GM12878 (cell line): Measurements from ENCODE around the gene IZUMO1. TPM values are rescaled to one million over a fixed set of nuclear protein-coding genes. Genes with fewer than 3 reads are reported as not detected.

Source experiments
- BRCA1 ChIP-seq: IDR thresholded peaks from 2 replicates; pipeline ENCODE4 v1.6.1; 2011; ENCODE audit warnings: low read depth, low read length, improper control_type of control experiment
- CBX3 ChIP-seq: fragments of 200-600 bp; sonication (generic); IDR thresholded peaks from 2 replicates; pipeline ENCODE4 v1.6.1; 2016; ENCODE audit warnings: low read depth, borderline replicate concordance
- CHD4 ChIP-seq: fragments of 200-600 bp; sonication (generic); IDR thresholded peaks from 2 replicates; pipeline ENCODE4 v1.6.1; 2016; ENCODE audit warnings: mild to moderate bottlenecking
- EED ChIP-seq: sonication (generic); IDR thresholded peaks from 2 replicates; pipeline ENCODE4 v1.6.1; 2016; ENCODE audit warnings: antibody characterized with exemption, low read depth
- HCFC1 ChIP-seq: fragments of 150-350 bp; IDR thresholded peaks from 2 replicates; pipeline ENCODE4 v1.6.1; 2014; ENCODE audit warnings: low read length
- HDAC2 ChIP-seq: fragments of 200-600 bp; sonication (generic); IDR thresholded peaks from 2 replicates; pipeline ENCODE4 v1.6.1; 2017
- MEF2B ChIP-seq: fragments of 450-650 bp; IDR thresholded peaks from 2 replicates; pipeline ENCODE4 v1.6.1; 2018; ENCODE audit warnings: mild to moderate bottlenecking, moderate library complexity; ENCODE audit not compliant: partially characterized antibody, poor library complexity, severe bottlenecking
- MXI1 ChIP-seq: fragments of 150-350 bp; IDR thresholded peaks from 2 replicates; pipeline ENCODE4 v1.6.1; 2011; ENCODE audit warnings: low read depth, mild to moderate bottlenecking, inconsistent platforms, low read length, improper control_type of control experiment
- NFYB ChIP-seq: IDR thresholded peaks from 2 replicates; pipeline ENCODE4 v1.6.1; 2011; ENCODE audit warnings: low read depth, mild to moderate bottlenecking, low read length, improper control_type of control experiment, moderate library complexity; ENCODE audit not compliant: insufficient read depth
- NR2C2 ChIP-seq: IDR thresholded peaks from 2 replicates; pipeline ENCODE4 v1.6.1; 2011; ENCODE audit warnings: borderline replicate concordance, low read depth; ENCODE audit not compliant: control insufficient read depth, insufficient read length
- RUNX3 ChIP-seq: IDR thresholded peaks from 2 replicates; pipeline ENCODE4 v1.6.1; 2012; ENCODE audit warnings: low read length, inconsistent platforms
- SMARCA5 ChIP-seq: fragments of 450-650 bp; IDR thresholded peaks from 2 replicates; pipeline ENCODE4 v1.6.1; 2017; ENCODE audit warnings: mild to moderate bottlenecking
- TCF3 ChIP-seq: IDR thresholded peaks from 2 replicates; pipeline ENCODE4 v1.6.1; 2012; ENCODE audit warnings: low read depth, mild to moderate bottlenecking, low read length, borderline replicate concordance; ENCODE audit not compliant: insufficient read depth
- YBX1 ChIP-seq: fragments of 450-650 bp; IDR thresholded peaks from 2 replicates; pipeline ENCODE4 v1.6.1; 2016; ENCODE audit warnings: antibody characterized with exemption
- ZNF384 ChIP-seq: IDR thresholded peaks from 2 replicates; pipeline ENCODE4 v1.6.1; 2012; ENCODE audit warnings: low read depth, mild to moderate bottlenecking, low read length, improper control_type of control experiment, borderline replicate concordance
- polyA plus RNA-seq, 11 experiments: library from polyadenylated mRNA; depleted of rRNA in 4 of 11; unstranded in 6 of 11; stranded (reverse) in 5 of 11; fragments of >200 nt; fragmentation: Nextera tagmentation in 4 of 11; fragmentation: Illumina TruSeq in 1 of 11; extraction: Ambion mirVana in 4 of 11; extraction: Trizol in 1 of 11; gene quantifications; 1 replicate in 1 of 11; 2 replicates in 10 of 11; pipeline versions ENCODE4 v1.2.1 to v1.2.3, GENCODE V29; 2011 to 2016; ENCODE audit warnings: inconsistent platforms in 2 of 11, missing spikeins in 2 of 11, low read depth in 1 of 11
- total RNA-seq, 4 experiments: library from RNA; depleted of rRNA in 3 of 4; stranded (reverse); fragments of >200 nt in 3 of 4; fragmentation: Illumina TruSeq in 1 of 4; extraction: Trizol in 1 of 4; gene quantifications; 2 replicates each; pipeline versions ENCODE4 v1.2.1 to v1.2.3, GENCODE V29; 2013 to 2021
- TF ChIP-seq, protein P1 (sequence below): fragments of 450-650 bp; IDR thresholded peaks from 2 replicates; pipeline ENCODE4 v1.6.1; 2017; ENCODE audit warnings: antibody characterized with exemption, mild to moderate bottlenecking, moderate library complexity
- TF ChIP-seq, protein P2 (sequence below): fragments of 450-650 bp; IDR thresholded peaks from 2 replicates; pipeline ENCODE4 v1.6.1; 2014; ENCODE audit warnings: mild to moderate bottlenecking
- TF ChIP-seq, protein P3 (sequence below): fragments of 450-650 bp; IDR thresholded peaks from 2 replicates; pipeline ENCODE4 v1.6.1; 2016; ENCODE audit warnings: mild to moderate bottlenecking, moderate library complexity, borderline replicate concordance
- TF ChIP-seq, protein P4 (sequence below): fragments of 150-350 bp; IDR thresholded peaks from 2 replicates; pipeline ENCODE4 v1.6.1; 2016; ENCODE audit warnings: low read depth, low read length

Gene IZUMO1
- total and polyA plus RNA-seq, 10 of the 15 experiments (the other 5 are each of a cell fraction or from before 2014, with no cell fraction given) = not detected

DNA sequence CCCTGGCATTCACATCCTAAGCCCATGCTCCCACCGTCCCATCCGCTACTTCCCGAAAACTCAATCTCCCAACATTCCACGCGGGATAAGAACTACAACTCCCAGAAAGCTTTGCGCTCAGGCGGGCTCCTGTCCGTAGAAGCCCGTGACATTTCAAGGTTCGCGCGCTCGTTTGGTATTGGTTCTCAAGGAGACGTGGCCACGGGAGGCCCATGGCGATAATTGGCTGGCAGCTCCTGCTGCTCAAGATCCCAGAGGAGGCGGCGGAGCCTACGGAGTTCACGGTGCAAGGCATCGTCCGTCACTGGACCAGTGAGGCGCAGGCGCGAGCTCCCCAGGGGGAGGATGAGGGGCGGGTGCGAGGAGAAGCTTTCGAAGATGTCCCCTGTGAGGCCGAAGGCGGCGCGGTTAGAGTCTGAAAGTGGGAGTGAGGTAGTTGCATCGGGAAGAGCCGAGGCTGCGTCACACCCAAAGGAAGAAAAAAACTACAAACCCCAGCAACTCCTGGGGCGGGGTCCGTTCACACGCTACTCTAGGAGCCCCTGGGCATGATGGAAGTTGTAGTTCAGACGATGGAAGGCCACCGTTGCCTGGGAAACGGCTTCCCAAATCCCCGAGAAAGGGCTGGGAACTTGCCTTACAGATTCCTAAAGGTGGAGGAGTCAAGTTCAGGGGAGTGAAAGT, 26.0 kb downstream of the IZUMO1 start (continued):
- TF ChIP-seq MXI1 (peak; percentile 49), BRCA1 (no peak), HCFC1 (peak; percentile 96), CBX3 (no peak), TCF3 (no peak), EED (no peak; the same call in 1 of the 2 replicates), RUNX3 (no peak), ZNF384 (no peak), CHD4 (no peak), MEF2B (no peak), HDAC2 (no peak), NR2C2 (no peak), NFYB (peak; percentile 99), SMARCA5 (no peak; the same call in 1 of the 2 replicates), YBX1 (no peak)
- TF ChIP-seq, protein P1, sequence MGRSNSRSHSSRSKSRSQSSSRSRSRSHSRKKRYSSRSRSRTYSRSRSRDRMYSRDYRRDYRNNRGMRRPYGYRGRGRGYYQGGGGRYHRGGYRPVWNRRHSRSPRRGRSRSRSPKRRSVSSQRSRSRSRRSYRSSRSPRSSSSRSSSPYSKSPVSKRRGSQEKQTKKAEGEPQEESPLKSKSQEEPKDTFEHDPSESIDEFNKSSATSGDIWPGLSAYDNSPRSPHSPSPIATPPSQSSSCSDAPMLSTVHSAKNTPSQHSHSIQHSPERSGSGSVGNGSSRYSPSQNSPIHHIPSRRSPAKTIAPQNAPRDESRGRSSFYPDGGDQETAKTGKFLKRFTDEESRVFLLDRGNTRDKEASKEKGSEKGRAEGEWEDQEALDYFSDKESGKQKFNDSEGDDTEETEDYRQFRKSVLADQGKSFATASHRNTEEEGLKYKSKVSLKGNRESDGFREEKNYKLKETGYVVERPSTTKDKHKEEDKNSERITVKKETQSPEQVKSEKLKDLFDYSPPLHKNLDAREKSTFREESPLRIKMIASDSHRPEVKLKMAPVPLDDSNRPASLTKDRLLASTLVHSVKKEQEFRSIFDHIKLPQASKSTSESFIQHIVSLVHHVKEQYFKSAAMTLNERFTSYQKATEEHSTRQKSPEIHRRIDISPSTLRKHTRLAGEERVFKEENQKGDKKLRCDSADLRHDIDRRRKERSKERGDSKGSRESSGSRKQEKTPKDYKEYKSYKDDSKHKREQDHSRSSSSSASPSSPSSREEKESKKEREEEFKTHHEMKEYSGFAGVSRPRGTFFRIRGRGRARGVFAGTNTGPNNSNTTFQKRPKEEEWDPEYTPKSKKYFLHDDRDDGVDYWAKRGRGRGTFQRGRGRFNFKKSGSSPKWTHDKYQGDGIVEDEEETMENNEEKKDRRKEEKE = no peak
- TF ChIP-seq, protein P2, sequence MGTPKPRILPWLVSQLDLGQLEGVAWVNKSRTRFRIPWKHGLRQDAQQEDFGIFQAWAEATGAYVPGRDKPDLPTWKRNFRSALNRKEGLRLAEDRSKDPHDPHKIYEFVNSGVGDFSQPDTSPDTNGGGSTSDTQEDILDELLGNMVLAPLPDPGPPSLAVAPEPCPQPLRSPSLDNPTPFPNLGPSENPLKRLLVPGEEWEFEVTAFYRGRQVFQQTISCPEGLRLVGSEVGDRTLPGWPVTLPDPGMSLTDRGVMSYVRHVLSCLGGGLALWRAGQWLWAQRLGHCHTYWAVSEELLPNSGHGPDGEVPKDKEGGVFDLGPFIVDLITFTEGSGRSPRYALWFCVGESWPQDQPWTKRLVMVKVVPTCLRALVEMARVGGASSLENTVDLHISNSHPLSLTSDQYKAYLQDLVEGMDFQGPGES = peak; percentile 84
- TF ChIP-seq, protein P3, sequence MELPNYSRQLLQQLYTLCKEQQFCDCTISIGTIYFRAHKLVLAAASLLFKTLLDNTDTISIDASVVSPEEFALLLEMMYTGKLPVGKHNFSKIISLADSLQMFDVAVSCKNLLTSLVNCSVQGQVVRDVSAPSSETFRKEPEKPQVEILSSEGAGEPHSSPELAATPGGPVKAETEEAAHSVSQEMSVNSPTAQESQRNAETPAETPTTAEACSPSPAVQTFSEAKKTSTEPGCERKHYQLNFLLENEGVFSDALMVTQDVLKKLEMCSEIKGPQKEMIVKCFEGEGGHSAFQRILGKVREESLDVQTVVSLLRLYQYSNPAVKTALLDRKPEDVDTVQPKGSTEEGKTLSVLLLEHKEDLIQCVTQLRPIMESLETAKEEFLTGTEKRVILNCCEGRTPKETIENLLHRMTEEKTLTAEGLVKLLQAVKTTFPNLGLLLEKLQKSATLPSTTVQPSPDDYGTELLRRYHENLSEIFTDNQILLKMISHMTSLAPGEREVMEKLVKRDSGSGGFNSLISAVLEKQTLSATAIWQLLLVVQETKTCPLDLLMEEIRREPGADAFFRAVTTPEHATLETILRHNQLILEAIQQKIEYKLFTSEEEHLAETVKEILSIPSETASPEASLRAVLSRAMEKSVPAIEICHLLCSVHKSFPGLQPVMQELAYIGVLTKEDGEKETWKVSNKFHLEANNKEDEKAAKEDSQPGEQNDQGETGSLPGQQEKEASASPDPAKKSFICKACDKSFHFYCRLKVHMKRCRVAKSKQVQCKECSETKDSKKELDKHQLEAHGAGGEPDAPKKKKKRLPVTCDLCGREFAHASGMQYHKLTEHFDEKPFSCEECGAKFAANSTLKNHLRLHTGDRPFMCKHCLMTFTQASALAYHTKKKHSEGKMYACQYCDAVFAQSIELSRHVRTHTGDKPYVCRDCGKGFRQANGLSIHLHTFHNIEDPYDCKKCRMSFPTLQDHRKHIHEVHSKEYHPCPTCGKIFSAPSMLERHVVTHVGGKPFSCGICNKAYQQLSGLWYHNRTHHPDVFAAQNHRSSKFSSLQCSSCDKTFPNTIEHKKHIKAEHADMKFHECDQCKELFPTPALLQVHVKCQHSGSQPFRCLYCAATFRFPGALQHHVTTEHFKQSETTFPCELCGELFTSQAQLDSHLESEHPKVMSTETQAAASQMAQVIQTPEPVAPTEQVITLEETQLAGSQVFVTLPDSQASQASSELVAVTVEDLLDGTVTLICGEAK = peak; percentile 62; the same call in 1 of the 2 replicates
- TF ChIP-seq, protein P4, sequence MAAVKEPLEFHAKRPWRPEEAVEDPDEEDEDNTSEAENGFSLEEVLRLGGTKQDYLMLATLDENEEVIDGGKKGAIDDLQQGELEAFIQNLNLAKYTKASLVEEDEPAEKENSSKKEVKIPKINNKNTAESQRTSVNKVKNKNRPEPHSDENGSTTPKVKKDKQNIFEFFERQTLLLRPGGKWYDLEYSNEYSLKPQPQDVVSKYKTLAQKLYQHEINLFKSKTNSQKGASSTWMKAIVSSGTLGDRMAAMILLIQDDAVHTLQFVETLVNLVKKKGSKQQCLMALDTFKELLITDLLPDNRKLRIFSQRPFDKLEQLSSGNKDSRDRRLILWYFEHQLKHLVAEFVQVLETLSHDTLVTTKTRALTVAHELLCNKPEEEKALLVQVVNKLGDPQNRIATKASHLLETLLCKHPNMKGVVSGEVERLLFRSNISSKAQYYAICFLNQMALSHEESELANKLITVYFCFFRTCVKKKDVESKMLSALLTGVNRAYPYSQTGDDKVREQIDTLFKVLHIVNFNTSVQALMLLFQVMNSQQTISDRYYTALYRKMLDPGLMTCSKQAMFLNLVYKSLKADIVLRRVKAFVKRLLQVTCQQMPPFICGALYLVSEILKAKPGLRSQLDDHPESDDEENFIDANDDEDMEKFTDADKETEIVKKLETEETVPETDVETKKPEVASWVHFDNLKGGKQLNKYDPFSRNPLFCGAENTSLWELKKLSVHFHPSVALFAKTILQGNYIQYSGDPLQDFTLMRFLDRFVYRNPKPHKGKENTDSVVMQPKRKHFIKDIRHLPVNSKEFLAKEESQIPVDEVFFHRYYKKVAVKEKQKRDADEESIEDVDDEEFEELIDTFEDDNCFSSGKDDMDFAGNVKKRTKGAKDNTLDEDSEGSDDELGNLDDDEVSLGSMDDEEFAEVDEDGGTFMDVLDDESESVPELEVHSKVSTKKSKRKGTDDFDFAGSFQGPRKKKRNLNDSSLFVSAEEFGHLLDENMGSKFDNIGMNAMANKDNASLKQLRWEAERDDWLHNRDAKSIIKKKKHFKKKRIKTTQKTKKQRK = no peak
